WTC11 (cell line): ENCODE measurements around the gene LRMDA. TPM values are rescaled to one million over a fixed set of nuclear protein-coding genes. Genes with fewer than 3 reads are reported as not detected.

Source experiments
- ATAC-seq: fragments of 200-7000 bp; cut with Tn5 transposase; 2 replicates; pipeline ENCODE4 v1.10.0; 2021; ENCODE audit warnings: mild to moderate bottlenecking, moderate library complexity
- CTCF ChIA-PET: fragments of 300-600 bp; sonication (Branson Sonifier 250); formaldehyde crosslinking; loops from one replicate; lab custom pipeline; 2021; ENCODE audit warnings: antibody characterized with exemption; lab: Charles Lee
- POLR2A ChIA-PET: fragments of 350-600 bp; sonication (Branson Sonifier 250); formaldehyde crosslinking; loops from one replicate; lab custom pipeline; 2021; ENCODE audit warnings: antibody characterized with exemption; lab: Charles Lee
- DNase-seq: peaks from one replicate; pipeline ENCODE4 v3.0.0; 2021; ENCODE audit warnings: low spot score
- H3K27ac Mint-ChIP-seq: 2 replicates; pipeline ENCODE4 v1.8.0; 2021; ENCODE audit warnings: mixed read lengths
- H3K27me3 Mint-ChIP-seq: 2 replicates; pipeline ENCODE4 v1.8.0; 2021; ENCODE audit warnings: low read depth, mild to moderate bottlenecking, moderate library complexity, mixed read lengths
- H3K36me3 Mint-ChIP-seq: 2 replicates; pipeline ENCODE4 v1.8.0; 2021; ENCODE audit warnings: mixed read lengths
- H3K4me1 Mint-ChIP-seq: 2 replicates; pipeline ENCODE4 v1.8.0; 2022; ENCODE audit warnings: mixed read lengths
- H3K4me3 Mint-ChIP-seq: 2 replicates; pipeline ENCODE4 v1.8.0; 2021; ENCODE audit warnings: mild to moderate bottlenecking, moderate library complexity, mixed read lengths
- H3K9me3 Mint-ChIP-seq: 2 replicates; pipeline ENCODE4 v1.8.0; 2021; ENCODE audit warnings: mixed read lengths
- JAZF1 ChIP-seq: fragments of 250-450 bp; sonication (Bioruptor Pico); IDR thresholded peaks from 2 replicates; pipeline ENCODE4 v1.9.0; 2021; ENCODE audit warnings: moderate library complexity, mild to moderate bottlenecking, inconsistent platforms
- MLX ChIP-seq: sonication (generic); formaldehyde crosslinking; IDR thresholded peaks from 2 replicates; pipeline ENCODE4 v1.8.1; 2023; ENCODE audit warnings: mild to moderate bottlenecking, missing genetic modification reagents, moderate library complexity
- NFE2L1 ChIP-seq: sonication (generic); formaldehyde crosslinking; IDR thresholded peaks from 2 replicates; pipeline ENCODE4 v1.8.1; 2023; ENCODE audit warnings: missing genetic modification reagents
- PRRX2 ChIP-seq: fragments of 250-450 bp; sonication (Bioruptor Pico); IDR thresholded peaks from 2 replicates; pipeline ENCODE4 v1.8.0; 2021; ENCODE audit warnings: mild to moderate bottlenecking
- SOX15 ChIP-seq: fragments of 250-450 bp; sonication (Bioruptor Pico); IDR thresholded peaks from 2 replicates; pipeline ENCODE4 v1.9.0; 2021; ENCODE audit warnings: mild to moderate bottlenecking
- TP53 ChIP-seq: sonication (generic); formaldehyde crosslinking; IDR thresholded peaks from 2 replicates; pipeline ENCODE4 v1.8.1; 2023; ENCODE audit warnings: mild to moderate bottlenecking, missing genetic modification reagents
- ZNF317 ChIP-seq: sonication (generic); formaldehyde crosslinking; IDR thresholded peaks from 2 replicates; pipeline ENCODE4 v1.8.1; 2023; ENCODE audit warnings: low read depth, mild to moderate bottlenecking, moderate library complexity, missing genetic modification reagents, borderline replicate concordance
- ZNF396 ChIP-seq: fragments of 250-450 bp; sonication (Bioruptor Pico); IDR thresholded peaks from 2 replicates; pipeline ENCODE4 v1.8.0; 2021; ENCODE audit warnings: mild to moderate bottlenecking, moderate library complexity, borderline replicate concordance
- total RNA-seq: library from RNA; stranded (reverse); gene quantifications from 3 replicates; pipeline ENCODE4 v1.2.3, GENCODE V29; 2021
- TF ChIP-seq, protein P1 (sequence below): sonication (generic); formaldehyde crosslinking; conservative IDR thresholded peaks from 2 replicates; pipeline ENCODE4 v1.8.1; 2022; ENCODE audit warnings: mild to moderate bottlenecking, missing genetic modification reagents
- TF ChIP-seq, protein P2 (sequence below): sonication (generic); formaldehyde crosslinking; IDR thresholded peaks from 2 replicates; pipeline ENCODE4 v1.8.1; 2023; ENCODE audit warnings: mild to moderate bottlenecking, missing genetic modification reagents
- TF ChIP-seq, protein P3 (sequence below): fragments of 250-450 bp; sonication (Bioruptor Pico); conservative IDR thresholded peaks from 2 replicates; pipeline ENCODE4 v1.9.0; 2021; ENCODE audit warnings: mild to moderate bottlenecking
- TF ChIP-seq, protein P4 (sequence below): sonication (generic); formaldehyde crosslinking; IDR thresholded peaks from 2 replicates; pipeline ENCODE4 v1.8.1; 2023; ENCODE audit warnings: mild to moderate bottlenecking, moderate library complexity, missing genetic modification reagents
- TF ChIP-seq, protein P5 (sequence below): sonication (generic); formaldehyde crosslinking; IDR thresholded peaks from 2 replicates; pipeline ENCODE4 v1.8.0; 2022; ENCODE audit warnings: mild to moderate bottlenecking, missing genetic modification reagents
- TF ChIP-seq, protein P6 (sequence below): fragments of 250-450 bp; sonication (Bioruptor Pico); IDR thresholded peaks from 2 replicates; pipeline ENCODE4 v1.9.0; 2021; ENCODE audit warnings: mild to moderate bottlenecking, borderline replicate concordance

The LRMDA gene
- total RNA-seq, 1 experiment from 2014 or later = 0.92 TPM

GRCh38 chr10:76251841-76252671 is 820.6 kb downstream of the LRMDA start (continued):
- no peak for TF ChIP-seq ZNF396 (CRISPR knock-in tag)
- TF ChIP-seq, protein P1, sequence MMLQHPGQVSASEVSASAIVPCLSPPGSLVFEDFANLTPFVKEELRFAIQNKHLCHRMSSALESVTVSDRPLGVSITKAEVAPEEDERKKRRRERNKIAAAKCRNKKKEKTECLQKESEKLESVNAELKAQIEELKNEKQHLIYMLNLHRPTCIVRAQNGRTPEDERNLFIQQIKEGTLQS = no peak
- no peak for TF ChIP-seq SOX15 (CRISPR knock-in tag)
- no peak for TF ChIP-seq JAZF1
- no peak for TF ChIP-seq PRRX2 (CRISPR knock-in tag)
- TF ChIP-seq ZNF317 (CRISPR knock-in tag) = no peak
- TF ChIP-seq, protein P2, sequence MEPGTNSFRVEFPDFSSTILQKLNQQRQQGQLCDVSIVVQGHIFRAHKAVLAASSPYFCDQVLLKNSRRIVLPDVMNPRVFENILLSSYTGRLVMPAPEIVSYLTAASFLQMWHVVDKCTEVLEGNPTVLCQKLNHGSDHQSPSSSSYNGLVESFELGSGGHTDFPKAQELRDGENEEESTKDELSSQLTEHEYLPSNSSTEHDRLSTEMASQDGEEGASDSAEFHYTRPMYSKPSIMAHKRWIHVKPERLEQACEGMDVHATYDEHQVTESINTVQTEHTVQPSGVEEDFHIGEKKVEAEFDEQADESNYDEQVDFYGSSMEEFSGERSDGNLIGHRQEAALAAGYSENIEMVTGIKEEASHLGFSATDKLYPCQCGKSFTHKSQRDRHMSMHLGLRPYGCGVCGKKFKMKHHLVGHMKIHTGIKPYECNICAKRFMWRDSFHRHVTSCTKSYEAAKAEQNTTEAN (CRISPR knock-in tag) = no peak
- TF ChIP-seq, protein P3, sequence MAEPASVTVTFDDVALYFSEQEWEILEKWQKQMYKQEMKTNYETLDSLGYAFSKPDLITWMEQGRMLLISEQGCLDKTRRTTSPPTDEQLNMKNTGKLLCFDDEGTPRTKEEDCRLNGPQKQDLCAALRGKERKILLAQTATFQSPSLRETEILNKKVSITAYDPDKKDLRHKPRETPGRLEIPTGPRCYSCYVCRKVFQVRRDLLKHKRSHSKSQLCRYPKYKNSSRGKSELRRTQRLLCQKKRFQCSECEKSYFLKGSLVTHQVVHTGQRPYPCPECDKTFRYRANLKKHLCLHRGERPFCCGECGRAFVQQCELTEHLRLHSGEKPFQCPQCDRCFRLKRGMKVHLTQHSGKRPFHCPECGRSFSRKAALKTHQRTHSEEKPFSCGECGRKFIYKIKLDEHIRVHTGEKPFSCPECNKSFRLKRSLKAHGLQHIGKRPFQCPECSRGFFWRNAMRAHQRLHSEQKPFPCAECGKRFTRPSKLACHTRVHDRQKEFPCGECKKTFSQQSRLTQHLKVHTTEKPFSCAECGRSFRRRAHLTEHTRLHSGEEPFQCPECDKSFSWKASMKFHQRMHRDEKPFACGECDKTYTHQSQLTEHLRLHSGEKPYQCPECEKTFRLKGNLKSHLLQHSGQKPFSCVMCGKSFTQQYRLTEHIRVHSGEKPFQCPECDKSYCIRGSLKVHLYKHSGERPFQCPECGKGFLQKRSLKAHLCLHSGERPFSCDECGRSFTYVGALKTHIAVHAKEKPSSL (CRISPR knock-in tag) = no peak
- TF ChIP-seq, protein P4, sequence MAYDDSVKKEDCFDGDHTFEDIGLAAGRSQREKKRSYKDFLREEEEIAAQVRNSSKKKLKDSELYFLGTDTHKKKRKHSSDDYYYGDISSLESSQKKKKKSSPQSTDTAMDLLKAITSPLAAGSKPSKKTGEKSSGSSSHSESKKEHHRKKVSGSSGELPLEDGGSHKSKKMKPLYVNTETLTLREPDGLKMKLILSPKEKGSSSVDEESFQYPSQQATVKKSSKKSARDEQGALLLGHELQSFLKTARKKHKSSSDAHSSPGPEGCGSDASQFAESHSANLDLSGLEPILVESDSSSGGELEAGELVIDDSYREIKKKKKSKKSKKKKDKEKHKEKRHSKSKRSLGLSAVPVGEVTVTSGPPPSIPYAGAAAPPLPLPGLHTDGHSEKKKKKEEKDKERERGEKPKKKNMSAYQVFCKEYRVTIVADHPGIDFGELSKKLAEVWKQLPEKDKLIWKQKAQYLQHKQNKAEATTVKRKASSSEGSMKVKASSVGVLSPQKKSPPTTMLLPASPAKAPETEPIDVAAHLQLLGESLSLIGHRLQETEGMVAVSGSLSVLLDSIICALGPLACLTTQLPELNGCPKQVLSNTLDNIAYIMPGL (CRISPR knock-in tag) = no peak

GRCh38 chr10:76252733-76253132 is 821.3 kb downstream of the LRMDA start:
- H3K4me3 Mint-ChIP-seq = no peak overlapping the region
- no peak for TF ChIP-seq NFE2L1 (CRISPR knock-in tag)
- TF ChIP-seq, protein P5, sequence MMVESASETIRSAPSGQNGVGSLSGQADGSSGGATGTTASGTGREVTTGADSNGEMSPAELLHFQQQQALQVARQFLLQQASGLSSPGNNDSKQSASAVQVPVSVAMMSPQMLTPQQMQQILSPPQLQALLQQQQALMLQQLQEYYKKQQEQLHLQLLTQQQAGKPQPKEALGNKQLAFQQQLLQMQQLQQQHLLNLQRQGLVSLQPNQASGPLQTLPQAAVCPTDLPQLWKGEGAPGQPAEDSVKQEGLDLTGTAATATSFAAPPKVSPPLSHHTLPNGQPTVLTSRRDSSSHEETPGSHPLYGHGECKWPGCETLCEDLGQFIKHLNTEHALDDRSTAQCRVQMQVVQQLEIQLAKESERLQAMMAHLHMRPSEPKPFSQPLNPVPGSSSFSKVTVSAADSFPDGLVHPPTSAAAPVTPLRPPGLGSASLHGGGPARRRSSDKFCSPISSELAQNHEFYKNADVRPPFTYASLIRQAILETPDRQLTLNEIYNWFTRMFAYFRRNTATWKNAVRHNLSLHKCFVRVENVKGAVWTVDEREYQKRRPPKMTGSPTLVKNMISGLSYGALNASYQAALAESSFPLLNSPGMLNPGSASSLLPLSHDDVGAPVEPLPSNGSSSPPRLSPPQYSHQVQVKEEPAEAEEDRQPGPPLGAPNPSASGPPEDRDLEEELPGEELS (CRISPR knock-in tag) = no peak
- TF ChIP-seq, protein P6, sequence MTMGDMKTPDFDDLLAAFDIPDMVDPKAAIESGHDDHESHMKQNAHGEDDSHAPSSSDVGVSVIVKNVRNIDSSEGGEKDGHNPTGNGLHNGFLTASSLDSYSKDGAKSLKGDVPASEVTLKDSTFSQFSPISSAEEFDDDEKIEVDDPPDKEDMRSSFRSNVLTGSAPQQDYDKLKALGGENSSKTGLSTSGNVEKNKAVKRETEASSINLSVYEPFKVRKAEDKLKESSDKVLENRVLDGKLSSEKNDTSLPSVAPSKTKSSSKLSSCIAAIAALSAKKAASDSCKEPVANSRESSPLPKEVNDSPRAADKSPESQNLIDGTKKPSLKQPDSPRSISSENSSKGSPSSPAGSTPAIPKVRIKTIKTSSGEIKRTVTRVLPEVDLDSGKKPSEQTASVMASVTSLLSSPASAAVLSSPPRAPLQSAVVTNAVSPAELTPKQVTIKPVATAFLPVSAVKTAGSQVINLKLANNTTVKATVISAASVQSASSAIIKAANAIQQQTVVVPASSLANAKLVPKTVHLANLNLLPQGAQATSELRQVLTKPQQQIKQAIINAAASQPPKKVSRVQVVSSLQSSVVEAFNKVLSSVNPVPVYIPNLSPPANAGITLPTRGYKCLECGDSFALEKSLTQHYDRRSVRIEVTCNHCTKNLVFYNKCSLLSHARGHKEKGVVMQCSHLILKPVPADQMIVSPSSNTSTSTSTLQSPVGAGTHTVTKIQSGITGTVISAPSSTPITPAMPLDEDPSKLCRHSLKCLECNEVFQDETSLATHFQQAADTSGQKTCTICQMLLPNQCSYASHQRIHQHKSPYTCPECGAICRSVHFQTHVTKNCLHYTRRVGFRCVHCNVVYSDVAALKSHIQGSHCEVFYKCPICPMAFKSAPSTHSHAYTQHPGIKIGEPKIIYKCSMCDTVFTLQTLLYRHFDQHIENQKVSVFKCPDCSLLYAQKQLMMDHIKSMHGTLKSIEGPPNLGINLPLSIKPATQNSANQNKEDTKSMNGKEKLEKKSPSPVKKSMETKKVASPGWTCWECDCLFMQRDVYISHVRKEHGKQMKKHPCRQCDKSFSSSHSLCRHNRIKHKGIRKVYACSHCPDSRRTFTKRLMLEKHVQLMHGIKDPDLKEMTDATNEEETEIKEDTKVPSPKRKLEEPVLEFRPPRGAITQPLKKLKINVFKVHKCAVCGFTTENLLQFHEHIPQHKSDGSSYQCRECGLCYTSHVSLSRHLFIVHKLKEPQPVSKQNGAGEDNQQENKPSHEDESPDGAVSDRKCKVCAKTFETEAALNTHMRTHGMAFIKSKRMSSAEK (CRISPR knock-in tag) = no peak
- TF ChIP-seq TP53 (CRISPR knock-in tag) = no peak
- TF ChIP-seq MLX = no peak
- no peaks in the 10 kb centered on the region for H3K9me3 Mint-ChIP-seq
- DNase-seq (no peak), ATAC-seq (no peak)
- no peaks in the 10 kb centered on the region for H3K36me3 Mint-ChIP-seq
- POLR2A ChIA-PET = no interaction called here
- peaks cover 20% of the 10 kb centered on the region for H3K27me3 Mint-ChIP-seq
- no peak overlapping the region for H3K27ac Mint-ChIP-seq
- no peaks in the 10 kb centered on the region for H3K4me1 Mint-ChIP-seq
- CTCF ChIA-PET = no interaction called here
